ENCODE measurements around the gene MAN1A2. TPM values are rescaled to one million over a fixed set of nuclear protein-coding genes. Genes with fewer than 3 reads are reported as not detected.

MAN1A2 gene
- total RNA-seq, 1 experiment from 2014 or later = 28.7 TPM

GRCh38 chr1:117565745-117566455 is 198.7 kb downstream of the MAN1A2 start:
- POLR2A ChIA-PET = no interaction called here
- in situ Hi-C loops (cut with HindIII; ENCODE audit: low pct_unique_long_range_greater_than_20kb, low sequenced_read_pairs) (no loop called here), intact Hi-C loops (cut with micrococcal nuclease; ENCODE audit: unreplicated experiment) (no loop called here)
- H3K27me3 ChIP-seq (ENCODE audit: control insufficient read depth, insufficient read depth, low read length) = no peaks in the 10 kb centered on the region
- no peak overlapping the region for H3K27ac ChIP-seq (ENCODE audit: low read length)
- no peaks in the 10 kb centered on the region for H3K9me3 ChIP-seq (ENCODE audit: control insufficient read depth, insufficient read depth, low read depth, low read length)
- no peak for ATAC-seq
- CTCF ChIA-PET = no interaction called here
- TF ChIP-seq, protein P1, sequence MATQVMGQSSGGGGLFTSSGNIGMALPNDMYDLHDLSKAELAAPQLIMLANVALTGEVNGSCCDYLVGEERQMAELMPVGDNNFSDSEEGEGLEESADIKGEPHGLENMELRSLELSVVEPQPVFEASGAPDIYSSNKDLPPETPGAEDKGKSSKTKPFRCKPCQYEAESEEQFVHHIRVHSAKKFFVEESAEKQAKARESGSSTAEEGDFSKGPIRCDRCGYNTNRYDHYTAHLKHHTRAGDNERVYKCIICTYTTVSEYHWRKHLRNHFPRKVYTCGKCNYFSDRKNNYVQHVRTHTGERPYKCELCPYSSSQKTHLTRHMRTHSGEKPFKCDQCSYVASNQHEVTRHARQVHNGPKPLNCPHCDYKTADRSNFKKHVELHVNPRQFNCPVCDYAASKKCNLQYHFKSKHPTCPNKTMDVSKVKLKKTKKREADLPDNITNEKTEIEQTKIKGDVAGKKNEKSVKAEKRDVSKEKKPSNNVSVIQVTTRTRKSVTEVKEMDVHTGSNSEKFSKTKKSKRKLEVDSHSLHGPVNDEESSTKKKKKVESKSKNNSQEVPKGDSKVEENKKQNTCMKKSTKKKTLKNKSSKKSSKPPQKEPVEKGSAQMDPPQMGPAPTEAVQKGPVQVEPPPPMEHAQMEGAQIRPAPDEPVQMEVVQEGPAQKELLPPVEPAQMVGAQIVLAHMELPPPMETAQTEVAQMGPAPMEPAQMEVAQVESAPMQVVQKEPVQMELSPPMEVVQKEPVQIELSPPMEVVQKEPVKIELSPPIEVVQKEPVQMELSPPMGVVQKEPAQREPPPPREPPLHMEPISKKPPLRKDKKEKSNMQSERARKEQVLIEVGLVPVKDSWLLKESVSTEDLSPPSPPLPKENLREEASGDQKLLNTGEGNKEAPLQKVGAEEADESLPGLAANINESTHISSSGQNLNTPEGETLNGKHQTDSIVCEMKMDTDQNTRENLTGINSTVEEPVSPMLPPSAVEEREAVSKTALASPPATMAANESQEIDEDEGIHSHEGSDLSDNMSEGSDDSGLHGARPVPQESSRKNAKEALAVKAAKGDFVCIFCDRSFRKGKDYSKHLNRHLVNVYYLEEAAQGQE (IDR thresholded peaks at IDR 0.05; ENCODE audit: insufficient read depth in 1 of 2, low read depth in 2 of 2, low read length in 1 of 2) = no peak
- TF ChIP-seq TCF7L2 (IDR thresholded peaks at IDR 0.05; ENCODE audit: low read depth, low read length) (no peak), CTCF (IDR thresholded peaks at IDR 0.05) (no peak), POLR2AphosphoS5 (IDR thresholded peaks at IDR 0.05; ENCODE audit: low read depth, low read length) (no peak), SIN3A (IDR thresholded peaks at IDR 0.05; ENCODE audit: borderline replicate concordance, insufficient read depth, low read depth, low read length) (no peak)
- no peaks in the 10 kb centered on the region for H3K36me3 ChIP-seq (ENCODE audit: control insufficient read depth, insufficient read depth, low read length)
- H3K4me3 ChIP-seq (ENCODE audit: low read depth in 2 of 2, low read length in 2 of 2) = no peak overlapping the region
- DNase-seq (ENCODE audit: low read depth, low spot score) = no peak
- BruUV-seq (replicated peaks) = no TSS peak
- H3K4me1 ChIP-seq (ENCODE audit: control insufficient read depth, insufficient read depth, low read length) = no peaks in the 10 kb centered on the region

- no peaks in the 10 kb centered on the region for H3K9me3 ChIP-seq (ENCODE audit: control insufficient read depth, insufficient read depth, low read depth, low read length)
- in situ Hi-C loops (cut with HindIII; ENCODE audit: low pct_unique_long_range_greater_than_20kb, low sequenced_read_pairs) (no loop called here), intact Hi-C loops (cut with micrococcal nuclease; ENCODE audit: unreplicated experiment) (no loop called here)
- DNase-seq (ENCODE audit: low read depth, low spot score) (no peak), ATAC-seq (no peak)
- H3K27me3 ChIP-seq (ENCODE audit: control insufficient read depth, insufficient read depth, low read length) = no peaks in the 10 kb centered on the region
- no peaks in the 10 kb centered on the region for H3K36me3 ChIP-seq (ENCODE audit: control insufficient read depth, insufficient read depth, low read length)
- H3K27ac ChIP-seq (ENCODE audit: low read length) = no peak overlapping the region
- no peaks in the 10 kb centered on the region for H3K4me1 ChIP-seq (ENCODE audit: control insufficient read depth, insufficient read depth, low read length)
- CTCF ChIA-PET = no interaction called here
- H3K4me3 ChIP-seq (ENCODE audit: low read depth in 2 of 2, low read length in 2 of 2) = no peak overlapping the region
- POLR2A ChIA-PET = no interaction called here
- TF ChIP-seq SIN3A (IDR thresholded peaks at IDR 0.05; ENCODE audit: borderline replicate concordance, insufficient read depth, low read depth, low read length) (no peak), POLR2AphosphoS5 (IDR thresholded peaks at IDR 0.05; ENCODE audit: low read depth, low read length) (no peak), TCF7L2 (IDR thresholded peaks at IDR 0.05; ENCODE audit: low read depth, low read length) (no peak), CTCF (IDR thresholded peaks at IDR 0.05) (no peak)
- TF ChIP-seq, protein P1 (IDR thresholded peaks at IDR 0.05; ENCODE audit: insufficient read depth in 1 of 2, low read depth in 2 of 2, low read length in 1 of 2) = no peak
- no TSS peak for BruUV-seq (replicated peaks)
Measured at GRCh38 chr1:117566556-117566955, 199.3 kb downstream of the MAN1A2 start.

Data from Panc1 (cell line).